Upper lobe of left lung (tissue), 6 donors: Measurements from ENCODE around the gene STXBP6. TPM values are rescaled to one million over a fixed set of nuclear protein-coding genes. Genes with fewer than 3 reads are reported as not detected.

Source experiments
- ATAC-seq, 2 donors: fragments of 200-7000 bp; cut with Tn5 transposase; one replicate each; pipeline ENCODE4 v1.9.1; 2022; ENCODE audit warnings: mild to moderate bottlenecking in 2 of 2, moderate library complexity in 2 of 2; ENCODE audit not compliant: low FRiP score in 2 of 2
- DNase-seq, 2 donors: peaks; one replicate each; pipeline ENCODE4 v3.0.0-alpha.2; 2019 to 2020
- H3K27ac ChIP-seq, 4 donors: fragments of 200-600 bp; sonication (generic); one replicate each; pipeline ENCODE4 v1.5.1; 2016 to 2019
- H3K27me3 ChIP-seq, 4 donors: fragments of 200-600 bp; sonication (generic); one replicate each; pipeline ENCODE4 v1.5.1; 2017 to 2019
- H3K36me3 ChIP-seq, 4 donors: fragments of 200-600 bp; sonication (generic); one replicate each; pipeline ENCODE4 v1.5.1; 2016 to 2019
- H3K4me1 ChIP-seq, 4 donors: fragments of 200-600 bp; sonication (generic); one replicate each; pipeline ENCODE4 v1.5.1; 2018 to 2019
- H3K4me3 ChIP-seq, 4 donors: fragments of 200-600 bp; sonication (generic); one replicate each; pipeline ENCODE4 v1.5.1; 2017 to 2019; ENCODE audit warnings: mild to moderate bottlenecking in 2 of 4, moderate library complexity in 1 of 4
- H3K9me3 ChIP-seq, 4 donors: fragments of 200-600 bp; sonication (generic); one replicate each; pipeline ENCODE4 v1.5.1; 2018 to 2019
- EP300 ChIP-seq, 4 donors: sonication (generic); formaldehyde crosslinking; IDR thresholded peaks; one replicate each; pipeline ENCODE4 v1.5.1; 2017; ENCODE audit warnings: antibody characterized with exemption in 4 of 4, control low read depth in 2 of 4
- POLR2A ChIP-seq, 4 donors: fragments of 450-650 bp; IDR thresholded peaks; one replicate each; pipeline ENCODE4 v1.5.1; 2016 to 2017; ENCODE audit warnings: antibody characterized with exemption in 4 of 4, mild to moderate bottlenecking in 2 of 4
- POLR2AphosphoS5 ChIP-seq, 2 donors: sonication (generic); formaldehyde crosslinking; IDR thresholded peaks; one replicate each; pipeline ENCODE4 v1.5.1; 2017; ENCODE audit warnings: antibody characterized with exemption in 2 of 2
- WGBS, 2 donors: methylation state at CpG; one replicate each; pipeline ENCODE4 v1.1.5; 2017 to 2018; 5-methylcytosine and 5-hydroxymethylcytosine counted together
- total RNA-seq, 6 donors: library from RNA; depleted of rRNA in 4 of 6; stranded (reverse); fragments of >200 nt in 4 of 6; gene quantifications; one replicate each; pipeline versions ENCODE4 v1.1.0 to v1.2.1, GENCODE V29; 2016 to 2021
- TF ChIP-seq, protein P1 (sequence below), 6 experiments: fragments of 450-650 bp in 4 of 6; fragments of 200-600 bp in 2 of 6; sonication (generic) in 2 of 6; IDR thresholded peaks; one replicate each; pipeline ENCODE4 v1.5.1; 2016 to 2019; ENCODE audit warnings: antibody characterized with exemption in 6 of 6
- donor health status: DM: no; HTN: no; CAD: no; lungs with moderate emphysema.
- donor health status: DM: no; HTN: yes; CAD: no; lungs with severe emphysema.

STXBP6 gene
- total RNA-seq, 6 donors from 2014 or later, result 13.6 to 38.3 (median 23.7) TPM

DNA sequence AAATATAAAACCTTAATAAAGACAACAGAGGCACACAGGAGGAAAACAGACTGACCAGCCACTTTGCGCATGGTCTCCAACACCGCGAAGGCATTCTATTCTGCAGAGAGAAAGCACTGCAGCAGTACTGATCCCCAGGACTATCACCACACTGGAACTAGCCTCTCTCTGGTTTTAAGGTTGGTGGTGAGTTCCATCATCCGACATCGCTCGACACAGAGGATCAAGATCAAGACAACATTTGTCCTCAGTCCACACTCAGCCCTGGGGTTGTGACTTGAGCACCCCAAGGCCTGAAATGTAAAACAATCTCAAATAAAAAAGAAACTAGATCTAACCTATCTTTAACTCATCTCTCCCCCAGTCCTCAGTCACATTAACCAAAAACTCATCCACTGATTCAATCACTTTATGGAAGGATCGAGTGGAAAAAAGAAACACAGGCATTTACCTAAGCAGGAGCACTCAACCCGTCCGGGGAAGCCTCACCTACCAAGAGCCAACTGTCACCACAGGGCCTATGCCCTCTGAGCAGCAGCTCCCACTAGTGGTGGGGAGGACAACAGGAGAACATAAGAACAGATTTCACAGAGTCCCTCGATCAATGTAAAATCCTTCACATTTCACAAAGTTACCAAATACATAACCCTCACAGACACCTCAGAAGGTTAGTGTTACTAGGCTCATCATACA is 17.7 kb downstream of the STXBP6 start:
- Histone ChIP-seq H3K36me3 (no peaks in the 10 kb centered on the region), H3K4me3 (no peak overlapping the region), H3K27me3 (no peaks in the 10 kb centered on the region), H3K9me3 (no peaks in the 10 kb centered on the region), H3K27ac (no peak overlapping the region), H3K4me1 (no peaks in the 10 kb centered on the region)
- ATAC-seq (no peak), DNase-seq (no peak)
- TF ChIP-seq EP300 (IDR thresholded peaks at IDR 0.05), result no peak
- TF ChIP-seq POLR2A (IDR thresholded peaks at IDR 0.05), result no peak
- TF ChIP-seq, protein P1, sequence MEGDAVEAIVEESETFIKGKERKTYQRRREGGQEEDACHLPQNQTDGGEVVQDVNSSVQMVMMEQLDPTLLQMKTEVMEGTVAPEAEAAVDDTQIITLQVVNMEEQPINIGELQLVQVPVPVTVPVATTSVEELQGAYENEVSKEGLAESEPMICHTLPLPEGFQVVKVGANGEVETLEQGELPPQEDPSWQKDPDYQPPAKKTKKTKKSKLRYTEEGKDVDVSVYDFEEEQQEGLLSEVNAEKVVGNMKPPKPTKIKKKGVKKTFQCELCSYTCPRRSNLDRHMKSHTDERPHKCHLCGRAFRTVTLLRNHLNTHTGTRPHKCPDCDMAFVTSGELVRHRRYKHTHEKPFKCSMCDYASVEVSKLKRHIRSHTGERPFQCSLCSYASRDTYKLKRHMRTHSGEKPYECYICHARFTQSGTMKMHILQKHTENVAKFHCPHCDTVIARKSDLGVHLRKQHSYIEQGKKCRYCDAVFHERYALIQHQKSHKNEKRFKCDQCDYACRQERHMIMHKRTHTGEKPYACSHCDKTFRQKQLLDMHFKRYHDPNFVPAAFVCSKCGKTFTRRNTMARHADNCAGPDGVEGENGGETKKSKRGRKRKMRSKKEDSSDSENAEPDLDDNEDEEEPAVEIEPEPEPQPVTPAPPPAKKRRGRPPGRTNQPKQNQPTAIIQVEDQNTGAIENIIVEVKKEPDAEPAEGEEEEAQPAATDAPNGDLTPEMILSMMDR (IDR thresholded peaks at IDR 0.05), result no peak
- no peak for TF ChIP-seq POLR2AphosphoS5 (IDR thresholded peaks at IDR 0.05)
- WGBS, 2 donors, result 92 to 96% methylated on average over 10 of the region's 10 CpGs

DNA sequence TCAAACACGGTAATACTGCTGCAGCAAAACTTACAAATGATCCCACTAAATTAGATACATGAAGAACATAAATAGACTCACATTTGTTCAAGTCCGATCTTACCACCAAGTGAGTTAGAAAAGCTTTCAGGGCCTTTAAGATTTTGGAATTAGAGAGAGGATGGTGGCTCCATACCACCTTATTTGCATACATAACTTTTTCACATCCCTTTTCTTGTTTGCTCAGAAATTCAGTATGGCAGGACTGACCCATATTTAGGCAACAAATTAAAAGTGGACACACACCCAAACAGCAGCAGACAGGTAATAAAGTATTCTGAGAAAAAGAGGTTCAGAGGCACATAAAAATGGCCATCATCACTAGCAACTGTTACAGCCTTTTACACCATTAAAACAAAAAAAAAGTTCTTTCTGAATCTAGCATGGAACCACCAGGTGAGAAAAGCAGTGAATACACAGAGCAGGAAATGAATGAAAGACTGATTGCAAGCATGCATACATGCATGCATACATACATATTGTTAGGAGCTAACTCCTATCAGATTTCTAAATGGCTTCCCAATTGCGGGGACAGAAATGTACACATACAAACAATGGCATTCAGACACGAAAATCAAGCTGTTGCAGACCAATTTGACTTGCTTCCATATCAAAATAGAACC is 23.3 kb downstream of the STXBP6 start:
- H3K36me3 ChIP-seq, result no peaks in the 10 kb centered on the region
- no peaks in the 10 kb centered on the region for H3K9me3 ChIP-seq
- H3K4me1 ChIP-seq, result no peaks in the 10 kb centered on the region
- TF ChIP-seq POLR2AphosphoS5 (IDR thresholded peaks at IDR 0.05) (no peak), EP300 (IDR thresholded peaks at IDR 0.05) (no peak), POLR2A (IDR thresholded peaks at IDR 0.05) (no peak)
- TF ChIP-seq, protein P1 (IDR thresholded peaks at IDR 0.05), result no peak
- DNase-seq, result no peak
- H3K27ac ChIP-seq, result no peak overlapping the region
- H3K4me3 ChIP-seq, result no peak overlapping the region
- ATAC-seq, result no peak
- no peaks in the 10 kb centered on the region for H3K27me3 ChIP-seq
- WGBS, 2 donors, result 90 to 92% methylated on average over 4 of the region's 4 CpGs

DNA sequence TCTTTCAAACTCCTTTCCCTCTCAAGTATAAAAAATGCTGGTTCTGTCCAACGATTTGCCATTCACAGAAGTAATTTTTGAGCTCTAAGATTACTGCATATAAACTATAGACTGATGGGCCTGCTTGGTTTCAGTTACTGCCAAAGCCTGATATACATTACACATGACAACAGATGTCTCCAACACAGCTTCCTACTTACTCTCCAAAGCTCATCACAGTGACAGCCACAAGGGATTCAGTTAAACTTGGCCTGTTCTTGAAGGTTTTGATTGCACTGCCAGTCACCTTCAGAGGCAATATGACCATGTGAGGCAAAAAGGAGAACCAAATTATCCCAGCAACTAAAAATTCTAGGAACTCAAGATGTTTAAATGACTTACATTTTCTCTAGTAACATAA is 30.1 kb downstream of the STXBP6 start:
- ATAC-seq, result no peak
- Histone ChIP-seq H3K4me1 (no peaks in the 10 kb centered on the region), H3K9me3 (no peaks in the 10 kb centered on the region), H3K27ac (no peak overlapping the region), H3K4me3 (no peak overlapping the region), H3K27me3 (no peaks in the 10 kb centered on the region), H3K36me3 (no peaks in the 10 kb centered on the region)
- 73 to 78% methylated on average over 1 of the region's 1 CpG for WGBS, 2 donors
- TF ChIP-seq POLR2AphosphoS5 (IDR thresholded peaks at IDR 0.05) (no peak), POLR2A (IDR thresholded peaks at IDR 0.05) (no peak), EP300 (IDR thresholded peaks at IDR 0.05) (no peak)
- TF ChIP-seq, protein P1 (IDR thresholded peaks at IDR 0.05), result no peak
- DNase-seq, result no peak

DNA sequence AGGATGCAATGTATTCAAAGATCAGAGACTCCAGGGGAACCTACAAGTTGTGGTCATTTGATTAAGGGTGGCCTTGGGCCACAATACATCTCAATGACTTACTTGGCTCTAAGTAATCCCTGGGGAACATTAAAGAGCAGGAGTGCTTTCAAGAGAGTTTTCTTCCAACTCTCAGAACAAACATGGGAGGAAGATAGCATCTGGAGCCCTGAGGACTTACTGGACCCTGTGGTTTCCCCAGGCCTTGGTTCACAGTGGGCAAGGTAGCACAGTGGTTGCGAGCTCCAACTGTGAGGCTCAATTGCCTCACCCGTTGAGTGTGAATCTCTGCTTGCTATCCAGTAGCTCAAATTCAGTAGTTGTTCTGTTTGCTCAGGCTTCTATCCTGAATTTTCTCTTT is 32.4 kb downstream of the STXBP6 start:
- TF ChIP-seq POLR2A (IDR thresholded peaks at IDR 0.05) (no peak), POLR2AphosphoS5 (IDR thresholded peaks at IDR 0.05) (no peak), EP300 (IDR thresholded peaks at IDR 0.05) (no peak)
- TF ChIP-seq, protein P1 (IDR thresholded peaks at IDR 0.05), result no peak

More for the DNA sequence above, 32.4 kb downstream of the STXBP6 start:
- DNase-seq (no peak), ATAC-seq (no peak)
- no peak overlapping the region for H3K4me3 ChIP-seq
- no peaks in the 10 kb centered on the region for H3K36me3 ChIP-seq
- H3K9me3 ChIP-seq, result no peaks in the 10 kb centered on the region
- no peaks in the 10 kb centered on the region for H3K27me3 ChIP-seq
- peaks cover 0 to 6% (median 0%) of the 10 kb centered on the region in 4 donors for H3K4me1 ChIP-seq
- WGBS, 2 donors, result 85 to 92% methylated on average over 2 of the region's 2 CpGs
- H3K27ac ChIP-seq, result peak overlapping the region in 2 of 4 donors; percentile 8 to 30
